OCI-LY7 (cell line): ENCODE results near the gene ZNF22. TPM values are rescaled to one million over a fixed set of nuclear protein-coding genes. Genes with fewer than 3 reads are reported as not detected.

ENCODE experiments used
- BruUV-seq: library from RNA; stranded (reverse); fragments of 400-500 nt; replicated peaks from 2 replicates; lab custom pipeline; 2021; lab: Mats Ljungman, UMichigan
- CTCF ChIA-PET: fragments of 300-600 bp; sonication (Branson Sonifier 250); formaldehyde crosslinking; loops from one replicate; lab custom pipeline; 2022; ENCODE audit warnings: antibody characterized with exemption; ENCODE audit not compliant: unreplicated experiment; lab: Charles Lee
- POLR2A ChIA-PET: fragments of 300-600 bp; sonication (Branson Sonifier 250); formaldehyde crosslinking; loops from one replicate; lab custom pipeline; 2022; ENCODE audit warnings: antibody characterized with exemption; lab: Charles Lee
- DNase-seq: peaks from one replicate; pipeline ENCODE4 v3.0.0-alpha.2; 2015; ENCODE audit warnings: low spot score
- H2AFZ ChIP-seq: fragments of 200-600 bp; sonication (generic), shearing (Covaris generic); 2 replicates; pipeline ENCODE4 v1.6.1; 2014; ENCODE audit warnings: mild to moderate bottlenecking, antibody characterized with exemption, low read length, moderate library complexity
- H3K27ac ChIP-seq: fragments of 200-600 bp; sonication (generic); 2 replicates; pipeline ENCODE4 v1.5.1; 2014; ENCODE audit warnings: mixed run types, low read depth, mild to moderate bottlenecking, moderate library complexity, low read length, inconsistent platforms; ENCODE audit not compliant: poor library complexity, severe bottlenecking
- H3K36me3 ChIP-seq: fragments of 200-600 bp; sonication (generic); 2 replicates; pipeline ENCODE4 v1.6.1; 2014; ENCODE audit warnings: mild to moderate bottlenecking, antibody characterized with exemption, low read length, moderate library complexity, mixed read lengths; ENCODE audit not compliant: insufficient read depth
- H3K4me1 ChIP-seq: fragments of 200-600 bp; sonication (generic); 2 replicates; pipeline ENCODE4 v1.5.1; 2014; ENCODE audit warnings: mild to moderate bottlenecking, low read length; ENCODE audit not compliant: insufficient read depth, poor library complexity, severe bottlenecking
- H3K4me2 ChIP-seq: fragments of 200-600 bp; sonication (generic); 2 replicates; pipeline ENCODE4 v1.6.1; 2014; ENCODE audit warnings: mild to moderate bottlenecking, low read length
- H3K4me3 ChIP-seq: fragments of 200-600 bp; sonication (generic); 2 replicates; pipeline ENCODE4 v1.5.1; 2014; ENCODE audit warnings: mild to moderate bottlenecking, low read depth, low read length; ENCODE audit not compliant: poor library complexity, severe bottlenecking
- H3K79me2 ChIP-seq: fragments of 200-600 bp; sonication (generic); 2 replicates; pipeline ENCODE4 v1.6.1; 2016; ENCODE audit warnings: low read depth, mild to moderate bottlenecking, low read length, moderate library complexity, mixed read lengths; ENCODE audit not compliant: insufficient read depth
- H3K9me2 ChIP-seq: fragments of 200-600 bp; sonication (generic); 2 replicates; pipeline ENCODE4 v1.6.1; 2016; ENCODE audit warnings: mild to moderate bottlenecking, low read length, mixed read lengths; ENCODE audit not compliant: insufficient read depth
- H3K9me3 ChIP-seq: fragments of 200-600 bp; sonication (generic); 2 replicates; pipeline ENCODE4 v1.6.1; 2014; ENCODE audit warnings: mild to moderate bottlenecking, mixed run types, low read length, mixed read lengths
- H4K20me1 ChIP-seq: fragments of 200-600 bp; sonication (generic); 2 replicates; pipeline ENCODE4 v1.6.1; 2014; ENCODE audit warnings: mild to moderate bottlenecking, antibody characterized with exemption, low read length, moderate library complexity, mixed read lengths; ENCODE audit not compliant: insufficient read depth
- EZH2phosphoT487 ChIP-seq: fragments of 200-600 bp; sonication (generic); IDR thresholded peaks from 2 replicates; pipeline ENCODE4 v1.6.1; 2018; ENCODE audit warnings: low read depth, borderline replicate concordance, mild to moderate bottlenecking, mixed run types, antibody characterized with exemption, low read length, moderate library complexity, mixed read lengths
- intact Hi-C: fragments of 100-400 bp; cut with micrococcal nuclease; formaldehyde crosslinking; loops from one replicate; pipeline ENCODE4 v1.10.0; 2022; ENCODE audit not compliant: unreplicated experiment
- total RNA-seq, 2 experiments: library from RNA; depleted of rRNA in 1 of 2; stranded (reverse); fragments of >200 nt in 1 of 2; shearing (Covaris generic) in 1 of 2; gene quantifications; 2 replicates each; pipeline ENCODE4 v1.2.3, GENCODE V29; 2014 to 2022
- TF ChIP-seq, protein P1 (sequence below): fragments of 200-600 bp; sonication (generic); conservative IDR thresholded peaks from 2 replicates; pipeline ENCODE4 v1.5.1; 2014; ENCODE audit warnings: mild to moderate bottlenecking, antibody characterized with exemption, low read length, moderate library complexity, mixed read lengths

ZNF22 gene
- total RNA-seq, 2 experiments from 2014 or later = 33.3 to 46.6 TPM

DNA sequence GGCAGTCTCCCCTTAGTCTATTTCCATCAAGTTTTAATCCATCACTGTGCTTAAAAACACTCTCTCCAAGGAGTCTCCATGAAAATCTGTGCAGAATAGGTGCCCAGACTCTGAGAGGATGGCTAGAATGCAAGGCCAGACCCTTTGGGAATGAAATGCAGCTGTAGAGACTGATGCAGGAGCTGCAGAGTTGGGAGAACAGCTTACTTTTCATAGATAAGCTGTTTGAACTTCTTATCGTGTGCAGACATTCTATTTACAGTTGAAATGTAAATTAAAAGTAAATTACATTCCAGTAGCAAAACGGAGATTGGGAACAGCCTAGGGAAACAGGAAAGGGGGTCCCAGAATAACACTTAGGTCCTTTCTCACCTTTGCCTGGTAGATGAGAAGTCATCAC lies 14.9 kb downstream of the ZNF22 start:
- no peak for TF ChIP-seq EZH2phosphoT487
- TF ChIP-seq, protein P1, sequence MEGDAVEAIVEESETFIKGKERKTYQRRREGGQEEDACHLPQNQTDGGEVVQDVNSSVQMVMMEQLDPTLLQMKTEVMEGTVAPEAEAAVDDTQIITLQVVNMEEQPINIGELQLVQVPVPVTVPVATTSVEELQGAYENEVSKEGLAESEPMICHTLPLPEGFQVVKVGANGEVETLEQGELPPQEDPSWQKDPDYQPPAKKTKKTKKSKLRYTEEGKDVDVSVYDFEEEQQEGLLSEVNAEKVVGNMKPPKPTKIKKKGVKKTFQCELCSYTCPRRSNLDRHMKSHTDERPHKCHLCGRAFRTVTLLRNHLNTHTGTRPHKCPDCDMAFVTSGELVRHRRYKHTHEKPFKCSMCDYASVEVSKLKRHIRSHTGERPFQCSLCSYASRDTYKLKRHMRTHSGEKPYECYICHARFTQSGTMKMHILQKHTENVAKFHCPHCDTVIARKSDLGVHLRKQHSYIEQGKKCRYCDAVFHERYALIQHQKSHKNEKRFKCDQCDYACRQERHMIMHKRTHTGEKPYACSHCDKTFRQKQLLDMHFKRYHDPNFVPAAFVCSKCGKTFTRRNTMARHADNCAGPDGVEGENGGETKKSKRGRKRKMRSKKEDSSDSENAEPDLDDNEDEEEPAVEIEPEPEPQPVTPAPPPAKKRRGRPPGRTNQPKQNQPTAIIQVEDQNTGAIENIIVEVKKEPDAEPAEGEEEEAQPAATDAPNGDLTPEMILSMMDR = no peak
- no peak overlapping the region for H3K27ac ChIP-seq
- intact Hi-C loops = no loop called here
- no peak overlapping the region for H3K4me3 ChIP-seq
- H3K9me3 ChIP-seq = no peaks in the 10 kb centered on the region
- H4K20me1 ChIP-seq = no peaks in the 10 kb centered on the region
- no peak overlapping the region for H2AFZ ChIP-seq
- BruUV-seq = no TSS peak
- H3K79me2 ChIP-seq = no peaks in the 10 kb centered on the region
- no peaks in the 10 kb centered on the region for H3K9me2 ChIP-seq
- H3K4me1 ChIP-seq = no peaks in the 10 kb centered on the region
- CTCF ChIA-PET = no interaction called here
- DNase-seq = no peak
- POLR2A ChIA-PET = no interaction called here
- H3K4me2 ChIP-seq = no peak overlapping the region
- no peaks in the 10 kb centered on the region for H3K36me3 ChIP-seq

DNA sequence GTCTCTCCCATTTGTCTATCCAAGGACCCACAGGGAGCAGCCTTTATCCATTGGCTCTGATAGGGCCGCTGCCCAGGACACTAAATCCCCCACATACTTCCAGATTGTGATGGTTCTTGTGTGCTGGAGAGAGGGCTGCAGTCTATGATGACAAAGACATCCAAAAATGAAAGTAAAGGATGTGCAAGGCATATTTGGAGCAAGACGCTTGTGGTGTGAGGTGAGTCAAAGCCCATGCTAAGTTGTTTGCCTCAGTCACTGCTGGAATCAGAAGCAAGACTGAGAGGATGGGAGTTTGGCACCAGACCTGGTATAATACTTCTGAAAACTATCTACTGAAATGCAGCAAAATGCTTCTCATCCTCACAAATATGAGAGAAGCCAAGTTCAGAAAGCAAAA lies 22.7 kb downstream of the ZNF22 start:
- POLR2A ChIA-PET = no interaction called here
- no peak for TF ChIP-seq EZH2phosphoT487
- TF ChIP-seq, protein P1 = no peak
- H3K27ac ChIP-seq = no peak overlapping the region

DNA sequence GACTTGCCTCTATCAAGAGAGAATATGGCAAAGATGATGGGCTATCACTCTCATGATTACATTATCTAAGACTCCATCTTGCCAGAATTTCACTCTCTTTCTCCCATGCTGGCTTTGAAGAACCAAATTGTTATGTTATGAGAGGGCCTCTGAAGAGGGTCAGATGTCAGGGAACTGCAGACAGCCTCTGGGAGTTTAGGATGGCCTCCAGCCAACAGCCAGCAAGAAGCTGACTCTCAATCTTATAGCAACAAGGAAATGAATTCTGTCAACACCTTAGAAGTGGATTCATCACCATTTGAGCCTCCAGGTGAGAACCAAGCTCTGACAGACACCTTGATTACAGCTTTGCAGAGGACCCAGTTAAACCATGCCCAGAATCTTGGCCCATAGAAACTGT lies 33.6 kb downstream of the ZNF22 start:
- POLR2A ChIA-PET = no interaction called here

More for the DNA sequence above, 22.7 kb downstream of the ZNF22 start:
- Histone ChIP-seq H2AFZ (no peak overlapping the region), H4K20me1 (no peaks in the 10 kb centered on the region), H3K4me2 (no peak overlapping the region), H3K4me3 (no peak overlapping the region), H3K9me3 (no peaks in the 10 kb centered on the region), H3K4me1 (no peaks in the 10 kb centered on the region), H3K9me2 (no peaks in the 10 kb centered on the region), H3K79me2 (no peaks in the 10 kb centered on the region), H3K36me3 (no peaks in the 10 kb centered on the region)
- intact Hi-C loops = no loop called here
- CTCF ChIA-PET = no interaction called here
- no TSS peak for BruUV-seq
- no peak for DNase-seq

More for the DNA sequence above, 33.6 kb downstream of the ZNF22 start:
- CTCF ChIA-PET = no interaction called here
- H3K79me2 ChIP-seq = no peaks in the 10 kb centered on the region
- no peak overlapping the region for H2AFZ ChIP-seq
- TF ChIP-seq, protein P1 = no peak
- TF ChIP-seq EZH2phosphoT487 = no peak
- BruUV-seq = no TSS peak
- no peaks in the 10 kb centered on the region for H4K20me1 ChIP-seq
- no peaks in the 10 kb centered on the region for H3K9me3 ChIP-seq
- H3K4me1 ChIP-seq = no peaks in the 10 kb centered on the region
- DNase-seq = no peak
- no peak overlapping the region for H3K4me2 ChIP-seq
- no peak overlapping the region for H3K4me3 ChIP-seq
- H3K36me3 ChIP-seq = no peaks in the 10 kb centered on the region
- H3K9me2 ChIP-seq = no peaks in the 10 kb centered on the region
- no peak overlapping the region for H3K27ac ChIP-seq
- intact Hi-C loops = no loop called here
